Measurements from ENCODE around the gene CCNF. TPM values are rescaled to one million over a fixed set of nuclear protein-coding genes. Genes with fewer than 3 reads are reported as not detected.

Gene CCNF
- total RNA-seq, 1 donor from 2014 or later = 41.6 TPM

- peaks cover 10% of the 10 kb centered on the region for H3K36me3 Mint-ChIP-seq
- no peak overlapping the region for H3K9ac ChIP-seq
- no peak overlapping the region for H3K4me3 ChIP-seq
- no peaks in the 10 kb centered on the region for H3K27me3 ChIP-seq
- H2AFZ ChIP-seq (replicated peaks) = no peak overlapping the region
- H3F3A ChIP-seq (ENCODE audit: low read depth) = peaks cover 42% of the 10 kb centered on the region
- DNase-seq (ENCODE audit: low spot score) = no peak
- peaks cover 14% of the 10 kb centered on the region for H3K4me1 ChIP-seq
- H3K4me3 Mint-ChIP-seq = peak overlapping the region; percentile 52
- H4K20me1 ChIP-seq (ENCODE audit: low read depth) = peaks cover 31% of the 10 kb centered on the region
- H3K79me2 ChIP-seq (ENCODE audit: low read depth) = peaks cover 15% of the 10 kb centered on the region
- TF ChIP-seq CTCF (IDR thresholded peaks at IDR 0.05) = no peak
- TF ChIP-seq EZH2phosphoT487 (IDR thresholded peaks at IDR 0.05) = no peak
- TF ChIP-seq EZH2 (IDR thresholded peaks at IDR 0.05) = no peak
- H3K9me3 ChIP-seq (ENCODE audit: low read depth) = no peaks in the 10 kb centered on the region
- no peaks in the 10 kb centered on the region for H3K36me3 ChIP-seq
- no peak overlapping the region for H3K4me2 ChIP-seq
- H3K27ac Mint-ChIP-seq = peak overlapping the region; percentile 67
- H3K9me3 Mint-ChIP-seq = peaks cover 2% of the 10 kb centered on the region
- no peak overlapping the region for H3K27ac ChIP-seq
- peaks cover 5% of the 10 kb centered on the region for H3K27me3 Mint-ChIP-seq (ENCODE audit: insufficient read depth, low read depth)
- peaks cover 7% of the 10 kb centered on the region for H3K4me1 Mint-ChIP-seq
Observed at GRCh38 chr16:2457946-2458345, 28.7 kb downstream of the CCNF start.

- Mint-ChIP-seq H3K4me3 (peak overlapping the region; percentile 88), H3K36me3 (peaks cover 7% of the 10 kb centered on the region), H3K4me1 (peaks cover 7% of the 10 kb centered on the region), H3K27me3 (ENCODE audit: insufficient read depth, low read depth) (peaks cover 6% of the 10 kb centered on the region), H3K9me3 (peaks cover 2% of the 10 kb centered on the region), H3K27ac (peak overlapping the region; percentile 95)
- peak overlapping the region; percentile 97 for H3K4me2 ChIP-seq
- no peaks in the 10 kb centered on the region for H3K27me3 ChIP-seq
- TF ChIP-seq EZH2phosphoT487 (IDR thresholded peaks at IDR 0.05) = no peak
- TF ChIP-seq EZH2 (IDR thresholded peaks at IDR 0.05) = no peak
- no peak for TF ChIP-seq CTCF (IDR thresholded peaks at IDR 0.05)
- H3F3A ChIP-seq (ENCODE audit: low read depth) = peaks cover 42% of the 10 kb centered on the region
- H3K9ac ChIP-seq = no peak overlapping the region
- no peaks in the 10 kb centered on the region for H3K36me3 ChIP-seq
- no peak overlapping the region for H3K27ac ChIP-seq
- no peaks in the 10 kb centered on the region for H3K9me3 ChIP-seq (ENCODE audit: low read depth)
- peaks cover 25% of the 10 kb centered on the region for H4K20me1 ChIP-seq (ENCODE audit: low read depth)
- peaks cover 15% of the 10 kb centered on the region for H3K79me2 ChIP-seq (ENCODE audit: low read depth)
- peak overlapping the region; percentile 14 for H2AFZ ChIP-seq (replicated peaks)
- peak overlapping the region; percentile 79 for H3K4me3 ChIP-seq
- peaks cover 14% of the 10 kb centered on the region for H3K4me1 ChIP-seq
- no peak for DNase-seq (ENCODE audit: low spot score)
Observed at GRCh38 chr16:2458887-2459646, 29.8 kb downstream of the CCNF start.

- peak within 1 kb of the TSS; percentile 79 for H3K4me3 ChIP-seq
- peaks cover 14% of the 10 kb centered on the region for H3K4me1 ChIP-seq
- H3K36me3 ChIP-seq = no peaks in the 10 kb centered on the region
- DNase-seq (ENCODE audit: low spot score) = peak; percentile 100
- H3K4me1 Mint-ChIP-seq = peaks cover 7% of the 10 kb centered on the region
- H3K27ac Mint-ChIP-seq = peak within 1 kb of the TSS; percentile 95
- peak within 1 kb of the TSS; percentile 97 for H3K4me2 ChIP-seq
- peak within 1 kb of the TSS; percentile 45 for H3K9ac ChIP-seq
- H3K27me3 ChIP-seq = no peaks in the 10 kb centered on the region
- H3K4me3 Mint-ChIP-seq = peak within 1 kb of the TSS; percentile 88
- no peaks in the 10 kb centered on the region for H3K9me3 ChIP-seq (ENCODE audit: low read depth)
- H4K20me1 ChIP-seq (ENCODE audit: low read depth) = peaks cover 25% of the 10 kb centered on the region
- H2AFZ ChIP-seq (replicated peaks) = peak within 1 kb of the TSS; percentile 14
- peaks cover 15% of the 10 kb centered on the region for H3K79me2 ChIP-seq (ENCODE audit: low read depth)
- TF ChIP-seq EZH2phosphoT487 (IDR thresholded peaks at IDR 0.05) (no peak), EZH2 (IDR thresholded peaks at IDR 0.05) (no peak), CTCF (IDR thresholded peaks at IDR 0.05) (no peak)
- peaks cover 6% of the 10 kb centered on the region for H3K27me3 Mint-ChIP-seq (ENCODE audit: insufficient read depth, low read depth)
- peak within 1 kb of the TSS; percentile 42 for H3K27ac ChIP-seq
- peaks cover 7% of the 10 kb centered on the region for H3K36me3 Mint-ChIP-seq
- peaks cover 43% of the 10 kb centered on the region for H3F3A ChIP-seq (ENCODE audit: low read depth)
- peaks cover 2% of the 10 kb centered on the region for H3K9me3 Mint-ChIP-seq
Observed at GRCh38 chr16:2459647-2460390, 30.6 kb downstream of the CCNF start, which contains the start of gene TEDC2. TEDC2 (plus strand) TSS chr16:2460109; CDS start chr16:2460145, 36 bp downstream.
